Caco-2 (cell line): ENCODE measurements around the gene MAP4K4. TPM values are rescaled to one million over a fixed set of nuclear protein-coding genes. Genes with fewer than 3 reads are reported as not detected.

Experiments
- BruUV-seq: library from RNA; stranded (reverse); fragments of 400-500 nt; replicated peaks from 2 replicates; lab custom pipeline; 2021; lab: Mats Ljungman, UMichigan
- CTCF ChIA-PET: fragments of 300-600 bp; sonication (Branson Sonifier 250); formaldehyde crosslinking; loops from one replicate; lab custom pipeline; 2022; ENCODE audit warnings: antibody characterized with exemption; lab: Charles Lee
- POLR2A ChIA-PET: fragments of 300-600 bp; sonication (Branson Sonifier 250); formaldehyde crosslinking; loops from one replicate; lab custom pipeline; 2022; ENCODE audit warnings: antibody characterized with exemption; lab: Charles Lee
- DNase-seq, 2 experiments: peaks; one replicate each; pipeline versions ENCODE4 v3.0.0 to v3.0.0-alpha.2; 2020 to 2022
- H3K27me3 ChIP-seq: replicated peaks from 2 replicates; pipeline ENCODE4 v1.6.0; 2011; ENCODE audit warnings: low read length; ENCODE audit not compliant: control insufficient read depth, insufficient read depth
- H3K36me3 ChIP-seq: 2 replicates; pipeline ENCODE4 v1.5.1; 2011; ENCODE audit warnings: low read length; ENCODE audit not compliant: control insufficient read depth, insufficient read depth
- H3K4me1 ChIP-seq: fragments of 250-450 bp; sonication (Bioruptor Pico); 2 replicates; pipeline ENCODE4 v1.5.1; 2020; ENCODE audit warnings: mild to moderate bottlenecking
- H3K4me3 ChIP-seq: 2 replicates; pipeline ENCODE4 v1.5.1; 2011; ENCODE audit warnings: low read depth, mild to moderate bottlenecking, control low read depth, low read length
- H3K9me3 ChIP-seq: fragments of 250-450 bp; sonication (Bioruptor Pico); 2 replicates; pipeline ENCODE4 v1.5.1; 2020; ENCODE audit warnings: mild to moderate bottlenecking, moderate library complexity
- H3K27ac Mint-ChIP-seq: one replicate; pipeline ENCODE4 v1.8.0; 2022; ENCODE audit warnings: mixed read lengths; ENCODE audit not compliant: unreplicated experiment
- H3K27me3 Mint-ChIP-seq: one replicate; pipeline ENCODE4 v1.8.0; 2022; ENCODE audit warnings: mixed read lengths; ENCODE audit not compliant: insufficient read depth, unreplicated experiment
- H3K36me3 Mint-ChIP-seq: one replicate; pipeline ENCODE4 v1.8.0; 2022; ENCODE audit warnings: mild to moderate bottlenecking, mixed read lengths; ENCODE audit not compliant: insufficient read depth, unreplicated experiment
- H3K4me1 Mint-ChIP-seq: one replicate; pipeline ENCODE4 v1.8.0; 2022; ENCODE audit warnings: low read depth, mixed read lengths; ENCODE audit not compliant: unreplicated experiment
- H3K4me3 Mint-ChIP-seq: one replicate; pipeline ENCODE4 v1.8.0; 2022; ENCODE audit warnings: mild to moderate bottlenecking, moderate library complexity, mixed read lengths; ENCODE audit not compliant: unreplicated experiment
- H3K9me3 Mint-ChIP-seq: one replicate; pipeline ENCODE4 v1.8.0; 2022; ENCODE audit warnings: mixed read lengths; ENCODE audit not compliant: unreplicated experiment
- intact Hi-C: fragments of 100-400 bp; cut with micrococcal nuclease; formaldehyde crosslinking; loops from one replicate; pipeline ENCODE4 v1.10.0; 2022; ENCODE audit not compliant: unreplicated experiment
- total RNA-seq: library from RNA; stranded (reverse); gene quantifications from 2 replicates; pipeline ENCODE4 v1.2.3, GENCODE V29; 2022
- TF ChIP-seq, protein P1 (sequence below), 2 experiments: fragments of 200-600 bp in 1 of 2; IDR thresholded peaks; 1 replicate in 1 of 2; 2 replicates in 1 of 2; pipeline versions ENCODE4 v1.5.1 to v1.8.0; 2011 to 2022; ENCODE audit warnings: antibody characterized with exemption in 1 of 2, control low read depth in 1 of 2, inconsistent platforms in 1 of 2, low read depth in 1 of 2, low read length in 1 of 2, mild to moderate bottlenecking in 1 of 2, moderate library complexity in 1 of 2; ENCODE audit not compliant: insufficient read depth in 1 of 2, severe bottlenecking in 1 of 2, unreplicated experiment in 1 of 2

The MAP4K4 gene
- total RNA-seq, 1 experiment from 2014 or later, result 257 TPM

DNA sequence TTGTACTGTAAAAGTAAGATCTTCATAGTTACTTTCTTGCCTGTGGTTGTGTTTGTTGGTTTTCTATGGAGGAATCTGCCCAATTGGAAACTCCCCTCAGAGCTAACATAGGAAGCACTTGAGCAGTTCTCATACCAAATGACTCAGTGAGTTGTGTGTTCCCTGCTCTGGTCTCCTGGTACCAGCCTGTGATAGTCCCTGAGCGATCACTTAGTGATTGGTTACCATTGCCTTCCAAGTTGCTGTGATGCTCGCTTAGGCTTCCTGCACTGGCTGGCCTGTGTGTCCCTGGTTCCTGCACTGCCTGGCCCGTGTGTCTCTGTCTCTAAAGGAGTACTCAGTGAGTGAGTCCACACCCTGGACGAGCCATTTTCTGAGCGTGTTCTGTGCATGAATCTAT lies 133.0 kb downstream of the MAP4K4 start:
- CTCF ChIA-PET, result interaction anchor here (1.3 kb wide), 2 partner anchors 233 to 488 kb away, joined by 3 to 7 read pairs; no protein-coding TSS in a partner anchor
- Mint-ChIP-seq H3K4me1 (peaks cover 42% of the 10 kb centered on the region), H3K27ac (no peak overlapping the region), H3K4me3 (no peak overlapping the region), H3K36me3 (peaks cover 80% of the 10 kb centered on the region), H3K27me3 (no peaks in the 10 kb centered on the region), H3K9me3 (no peaks in the 10 kb centered on the region)
- TF ChIP-seq, protein P1, sequence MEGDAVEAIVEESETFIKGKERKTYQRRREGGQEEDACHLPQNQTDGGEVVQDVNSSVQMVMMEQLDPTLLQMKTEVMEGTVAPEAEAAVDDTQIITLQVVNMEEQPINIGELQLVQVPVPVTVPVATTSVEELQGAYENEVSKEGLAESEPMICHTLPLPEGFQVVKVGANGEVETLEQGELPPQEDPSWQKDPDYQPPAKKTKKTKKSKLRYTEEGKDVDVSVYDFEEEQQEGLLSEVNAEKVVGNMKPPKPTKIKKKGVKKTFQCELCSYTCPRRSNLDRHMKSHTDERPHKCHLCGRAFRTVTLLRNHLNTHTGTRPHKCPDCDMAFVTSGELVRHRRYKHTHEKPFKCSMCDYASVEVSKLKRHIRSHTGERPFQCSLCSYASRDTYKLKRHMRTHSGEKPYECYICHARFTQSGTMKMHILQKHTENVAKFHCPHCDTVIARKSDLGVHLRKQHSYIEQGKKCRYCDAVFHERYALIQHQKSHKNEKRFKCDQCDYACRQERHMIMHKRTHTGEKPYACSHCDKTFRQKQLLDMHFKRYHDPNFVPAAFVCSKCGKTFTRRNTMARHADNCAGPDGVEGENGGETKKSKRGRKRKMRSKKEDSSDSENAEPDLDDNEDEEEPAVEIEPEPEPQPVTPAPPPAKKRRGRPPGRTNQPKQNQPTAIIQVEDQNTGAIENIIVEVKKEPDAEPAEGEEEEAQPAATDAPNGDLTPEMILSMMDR (IDR thresholded peaks at IDR 0.05; ENCODE audit: insufficient read depth in 1 of 2, low read depth in 1 of 2, low read length in 1 of 2, severe bottlenecking in 1 of 2, unreplicated experiment in 1 of 2), result no peak
- H3K4me3 ChIP-seq, result no peak overlapping the region
- no peaks in the 10 kb centered on the region for H3K27me3 ChIP-seq
- H3K9me3 ChIP-seq, result no peaks in the 10 kb centered on the region
- POLR2A ChIA-PET, result no interaction called here
- no TSS peak for BruUV-seq
- H3K4me1 ChIP-seq, result peaks cover 39% of the 10 kb centered on the region
- H3K36me3 ChIP-seq, result no peaks in the 10 kb centered on the region
- no peak for DNase-seq
- intact Hi-C loops, result loop anchor here (2.0 kb wide), 2 partner anchors 134 to 488 kb away; partner anchors contain the start of gene MAP4K4

DNA sequence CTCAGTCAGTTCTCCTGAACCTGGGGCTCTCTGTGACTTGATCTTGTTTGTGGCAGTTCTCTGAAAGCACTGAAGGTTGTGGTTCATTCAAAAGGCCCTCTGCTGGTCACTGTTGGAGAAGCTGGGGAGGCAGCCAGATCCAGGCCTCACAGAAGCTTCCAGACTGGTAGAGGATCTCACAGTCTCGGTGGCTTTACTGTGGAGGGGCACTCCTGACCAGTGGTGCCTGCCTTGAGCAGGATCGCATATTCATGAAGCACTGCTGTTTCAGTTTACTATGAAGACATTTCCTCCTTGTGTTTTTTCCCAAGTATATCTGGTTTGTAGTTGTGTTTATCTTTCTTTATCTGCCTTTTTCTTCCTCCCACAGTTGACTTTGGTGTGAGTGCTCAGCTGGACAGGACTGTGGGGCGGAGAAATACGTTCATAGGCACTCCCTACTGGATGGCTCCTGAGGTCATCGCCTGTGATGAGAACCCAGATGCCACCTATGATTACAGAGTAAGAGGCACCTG lies 133.9 kb downstream of the MAP4K4 start:
- Histone ChIP-seq H3K4me1 (peaks cover 33% of the 10 kb centered on the region), H3K36me3 (no peaks in the 10 kb centered on the region), H3K9me3 (no peaks in the 10 kb centered on the region), H3K4me3 (no peak overlapping the region), H3K27me3 (no peaks in the 10 kb centered on the region)
- CTCF ChIA-PET, result interaction anchor here (0.6 to 1.3 kb wide), 11 partner anchors 22 to 489 kb away, joined by 3 to 7 read pairs (median 3); partner anchors contain the start of gene CREG2
- no TSS peak for BruUV-seq
- peak; percentile 80 for DNase-seq
- no peaks in the 10 kb centered on the region for H3K27me3 Mint-ChIP-seq
- POLR2A ChIA-PET, result interaction anchor here (0.5 kb wide), 1 partner anchor 134 kb away, joined by 4 read pairs; the partner anchor contains the start of gene MAP4K4
- TF ChIP-seq, protein P1 (IDR thresholded peaks at IDR 0.05; ENCODE audit: insufficient read depth in 1 of 2, low read depth in 1 of 2, low read length in 1 of 2, severe bottlenecking in 1 of 2, unreplicated experiment in 1 of 2), result peak; percentile 64 to 90
- peaks cover 84% of the 10 kb centered on the region for H3K36me3 Mint-ChIP-seq
- no peak overlapping the region for H3K4me3 Mint-ChIP-seq
- peaks cover 41% of the 10 kb centered on the region for H3K4me1 Mint-ChIP-seq
- peak overlapping the region; percentile 66 for H3K27ac Mint-ChIP-seq
- intact Hi-C loops, result loop anchor here (1.0 to 2.0 kb wide), 6 partner anchors 61 to 489 kb away; partner anchors contain the start of gene MAP4K4
- no peaks in the 10 kb centered on the region for H3K9me3 Mint-ChIP-seq

DNA sequence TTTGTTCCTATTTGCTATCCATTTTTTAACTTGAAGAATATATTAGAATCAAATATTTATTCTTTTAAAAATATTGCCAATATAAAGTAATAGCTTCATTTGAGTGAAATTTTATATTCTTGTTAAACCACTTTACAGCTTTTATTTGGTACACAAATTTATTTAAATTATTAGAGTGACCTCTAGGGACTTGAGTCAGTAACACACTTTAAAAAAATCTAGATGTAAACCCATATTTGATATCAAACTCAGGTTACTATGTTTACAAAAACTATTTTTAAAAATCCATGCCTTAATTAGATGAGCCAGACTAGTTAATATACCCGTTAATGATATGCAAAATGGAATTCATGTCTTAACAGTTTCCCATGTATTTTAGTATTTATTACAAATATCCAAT lies 134.6 kb downstream of the MAP4K4 start:
- no TSS peak for BruUV-seq
- Mint-ChIP-seq H3K27ac (no peak overlapping the region), H3K36me3 (peaks cover 86% of the 10 kb centered on the region), H3K27me3 (no peaks in the 10 kb centered on the region), H3K4me1 (peaks cover 34% of the 10 kb centered on the region), H3K4me3 (no peak overlapping the region), H3K9me3 (no peaks in the 10 kb centered on the region)
- no peak for DNase-seq
- TF ChIP-seq, protein P1 (IDR thresholded peaks at IDR 0.05; ENCODE audit: insufficient read depth in 1 of 2, low read depth in 1 of 2, low read length in 1 of 2, severe bottlenecking in 1 of 2, unreplicated experiment in 1 of 2), result peak in 1 of 2 experiments; percentile 10
- Histone ChIP-seq H3K9me3 (no peaks in the 10 kb centered on the region), H3K27me3 (no peaks in the 10 kb centered on the region), H3K36me3 (no peaks in the 10 kb centered on the region), H3K4me3 (no peak overlapping the region), H3K4me1 (peaks cover 26% of the 10 kb centered on the region)
- intact Hi-C loops, result no loop called here
- ChIA-PET POLR2A (no interaction called here), CTCF (interaction anchor here (0.6 to 1.2 kb wide), 4 partner anchors 135 to 445 kb away, joined by 3 to 5 read pairs (median 4); partner anchors contain the start of gene CREG2)
